Calu3 (cell line): ENCODE results near the gene GSTA2. TPM values are rescaled to one million over a fixed set of nuclear protein-coding genes. Genes with fewer than 3 reads are reported as not detected.

Experiments
- BruUV-seq: library from RNA; stranded (reverse); fragments of 400-500 nt; replicated peaks from 2 replicates; lab custom pipeline; 2021; lab: Mats Ljungman, UMichigan
- CTCF ChIA-PET: fragments of 300-600 bp; sonication (Branson Sonifier 250); formaldehyde crosslinking; loops from one replicate; lab custom pipeline; 2022; ENCODE audit warnings: antibody characterized with exemption; lab: Charles Lee
- DNase-seq: peaks from one replicate; pipeline ENCODE4 v3.0.0; 2022
- H3K27ac Mint-ChIP-seq: one replicate; pipeline ENCODE4 v1.8.0; 2022; ENCODE audit warnings: mixed read lengths; ENCODE audit not compliant: unreplicated experiment
- H3K27me3 Mint-ChIP-seq: one replicate; pipeline ENCODE4 v1.8.0; 2022; ENCODE audit warnings: mixed read lengths; ENCODE audit not compliant: unreplicated experiment
- H3K36me3 Mint-ChIP-seq: one replicate; pipeline ENCODE4 v1.8.0; 2022; ENCODE audit warnings: mild to moderate bottlenecking, moderate library complexity, mixed read lengths; ENCODE audit not compliant: insufficient read depth, unreplicated experiment
- H3K4me1 Mint-ChIP-seq: one replicate; pipeline ENCODE4 v1.8.0; 2022; ENCODE audit warnings: mild to moderate bottlenecking, low read depth, mixed read lengths; ENCODE audit not compliant: unreplicated experiment
- H3K4me3 Mint-ChIP-seq: one replicate; pipeline ENCODE4 v1.8.0; 2022; ENCODE audit warnings: mild to moderate bottlenecking, low read depth, moderate library complexity, mixed read lengths; ENCODE audit not compliant: unreplicated experiment
- H3K9me3 Mint-ChIP-seq: one replicate; pipeline ENCODE4 v1.8.0; 2022; ENCODE audit warnings: low read depth, mixed read lengths; ENCODE audit not compliant: unreplicated experiment
- intact Hi-C: fragments of 100-400 bp; cut with micrococcal nuclease; formaldehyde crosslinking; loops from one replicate; pipeline ENCODE4 v1.10.0; 2022; ENCODE audit not compliant: unreplicated experiment
- total RNA-seq: library from RNA; stranded (reverse); gene quantifications from 2 replicates; pipeline ENCODE4 v1.2.3, GENCODE V29; 2022
- TF ChIP-seq, protein P1 (sequence below): fragments of 200-600 bp; IDR thresholded peaks from one replicate; pipeline ENCODE4 v1.8.0; 2022; ENCODE audit warnings: antibody characterized with exemption; ENCODE audit not compliant: unreplicated experiment

Gene GSTA2
- total RNA-seq, 1 experiment from 2014 or later = not detected

DNA sequence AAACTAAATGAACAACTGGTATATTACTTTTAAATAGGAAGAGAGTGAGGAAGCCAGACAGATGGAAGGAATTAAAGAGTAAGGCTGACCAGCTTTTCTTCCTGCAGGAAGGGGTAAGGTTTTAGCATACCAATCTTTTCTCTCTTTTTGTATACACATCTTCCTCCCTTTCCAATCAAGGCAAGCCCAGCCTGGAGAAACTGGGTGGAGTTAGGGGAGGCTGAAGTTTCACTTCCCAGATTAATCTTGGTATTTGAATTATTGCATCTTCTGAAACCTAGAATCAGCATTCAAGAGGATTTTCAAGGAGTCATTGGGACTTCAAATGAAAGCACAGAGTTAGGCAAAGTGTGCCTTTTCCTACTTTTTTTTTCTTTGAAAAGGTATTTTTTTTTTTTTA, 59.2 kb downstream of the GSTA2 start:
- TF ChIP-seq, protein P1, sequence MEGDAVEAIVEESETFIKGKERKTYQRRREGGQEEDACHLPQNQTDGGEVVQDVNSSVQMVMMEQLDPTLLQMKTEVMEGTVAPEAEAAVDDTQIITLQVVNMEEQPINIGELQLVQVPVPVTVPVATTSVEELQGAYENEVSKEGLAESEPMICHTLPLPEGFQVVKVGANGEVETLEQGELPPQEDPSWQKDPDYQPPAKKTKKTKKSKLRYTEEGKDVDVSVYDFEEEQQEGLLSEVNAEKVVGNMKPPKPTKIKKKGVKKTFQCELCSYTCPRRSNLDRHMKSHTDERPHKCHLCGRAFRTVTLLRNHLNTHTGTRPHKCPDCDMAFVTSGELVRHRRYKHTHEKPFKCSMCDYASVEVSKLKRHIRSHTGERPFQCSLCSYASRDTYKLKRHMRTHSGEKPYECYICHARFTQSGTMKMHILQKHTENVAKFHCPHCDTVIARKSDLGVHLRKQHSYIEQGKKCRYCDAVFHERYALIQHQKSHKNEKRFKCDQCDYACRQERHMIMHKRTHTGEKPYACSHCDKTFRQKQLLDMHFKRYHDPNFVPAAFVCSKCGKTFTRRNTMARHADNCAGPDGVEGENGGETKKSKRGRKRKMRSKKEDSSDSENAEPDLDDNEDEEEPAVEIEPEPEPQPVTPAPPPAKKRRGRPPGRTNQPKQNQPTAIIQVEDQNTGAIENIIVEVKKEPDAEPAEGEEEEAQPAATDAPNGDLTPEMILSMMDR = no peak
- Mint-ChIP-seq H3K36me3 (no peaks in the 10 kb centered on the region), H3K27ac (no peak overlapping the region), H3K27me3 (peaks cover 25% of the 10 kb centered on the region), H3K9me3 (no peaks in the 10 kb centered on the region), H3K4me1 (no peaks in the 10 kb centered on the region), H3K4me3 (no peak overlapping the region)
- CTCF ChIA-PET = no interaction called here
- intact Hi-C loops = no loop called here
- no peak for DNase-seq
- no TSS peak for BruUV-seq

Other genes with a start within 250 kb of the GSTA2 start
- gene TRAM2, start 186.4 kb downstream of the GSTA2 start, total RNA-seq = 10.7 and 12.8 TPM in 2 replicates
- 28.0 and 34.6 TPM in 2 replicates for gene TMEM14A, start 92.4 kb downstream of the GSTA2 start, total RNA-seq
- 0.37 TPM in 1 of 2 replicates, not detected in the other for gene GSTA1, start 40.3 kb upstream of the GSTA2 start, total RNA-seq
- not detected in 2 replicates for gene GSTA5, start 77.3 kb upstream of the GSTA2 start, total RNA-seq
- gene GSTA3, start 146.2 kb upstream of the GSTA2 start, total RNA-seq = not detected in 2 replicates
- 0.38 TPM in 1 of 2 replicates, not detected in the other for gene GSTA4, start 231.8 kb upstream of the GSTA2 start, total RNA-seq